HEK293T (cell line): ENCODE measurements around the gene RXRB.

Source experiments
- CTCF ChIA-PET: fragments of 350-600 bp; formaldehyde crosslinking; extraction: SDS; loops from one replicate; lab custom pipeline; 2021; ENCODE audit warnings: antibody characterized with exemption, inconsistent platforms; lab: Yijun Ruan, JAX
- POLR2A ChIA-PET: fragments of 350-600 bp; formaldehyde crosslinking; extraction: SDS; loops from one replicate; lab custom pipeline; 2020; ENCODE audit warnings: antibody characterized with exemption, inconsistent platforms; lab: Yijun Ruan, JAX
- DNase-seq: peaks from one replicate; pipeline ENCODE4 v3.0.0; 2012; ENCODE audit warnings: mixed read lengths; ENCODE audit errors: extremely low spot score
- HDGF ChIP-seq: fragments of 450-650 bp; IDR thresholded peaks from 2 replicates; pipeline ENCODE4 v1.6.1; 2017; ENCODE audit warnings: antibody characterized with exemption, borderline replicate concordance
- NFRKB ChIP-seq: fragments of 450-650 bp; IDR thresholded peaks from 2 replicates; pipeline ENCODE4 v1.6.1; 2016; ENCODE audit warnings: mild to moderate bottlenecking, moderate library complexity
- TARDBP ChIP-seq: fragments of 450-650 bp; IDR thresholded peaks from 2 replicates; pipeline ENCODE4 v1.6.1; 2016
- TF ChIP-seq, protein P1 (sequence below): fragments of 450-650 bp; IDR thresholded peaks from 2 replicates; pipeline ENCODE4 v1.6.1; 2016

Gene RXRB

DNA sequence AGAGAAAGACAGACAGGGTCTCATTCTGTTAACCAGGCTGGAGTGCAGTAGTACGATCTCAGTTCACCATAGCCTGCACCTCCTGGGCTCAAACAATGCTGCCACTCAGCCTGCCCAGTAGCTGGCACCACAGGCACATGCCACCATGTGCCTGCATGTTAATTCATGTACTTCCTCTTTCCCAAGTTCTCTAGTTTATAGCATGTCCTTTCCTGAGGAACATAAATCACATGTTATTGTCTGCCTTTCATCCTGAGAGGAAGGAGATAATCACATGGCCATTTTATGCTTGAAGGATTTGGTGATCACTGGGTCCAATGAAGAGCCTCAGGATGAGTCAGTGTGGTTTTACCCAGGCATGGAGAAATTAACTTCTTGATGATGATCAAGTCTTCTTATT is 56.1 kb downstream of the RXRB start:
- CTCF ChIA-PET: no interaction called here
- POLR2A ChIA-PET: interaction anchor here (0.9 kb wide), 1 partner anchor 104 kb away, joined by 3 read pairs; no protein-coding TSS in a partner anchor
- DNase-seq: no peak
- TF ChIP-seq, protein P1, sequence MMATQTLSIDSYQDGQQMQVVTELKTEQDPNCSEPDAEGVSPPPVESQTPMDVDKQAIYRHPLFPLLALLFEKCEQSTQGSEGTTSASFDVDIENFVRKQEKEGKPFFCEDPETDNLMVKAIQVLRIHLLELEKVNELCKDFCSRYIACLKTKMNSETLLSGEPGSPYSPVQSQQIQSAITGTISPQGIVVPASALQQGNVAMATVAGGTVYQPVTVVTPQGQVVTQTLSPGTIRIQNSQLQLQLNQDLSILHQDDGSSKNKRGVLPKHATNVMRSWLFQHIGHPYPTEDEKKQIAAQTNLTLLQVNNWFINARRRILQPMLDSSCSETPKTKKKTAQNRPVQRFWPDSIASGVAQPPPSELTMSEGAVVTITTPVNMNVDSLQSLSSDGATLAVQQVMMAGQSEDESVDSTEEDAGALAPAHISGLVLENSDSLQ: peak; percentile 40
- TF ChIP-seq NFRKB: no peak
- no peak for TF ChIP-seq HDGF
- no peak for TF ChIP-seq TARDBP
